Right ventricle myocardium inferior (tissue), 1 donor: ENCODE measurements around the gene ST13. TPM values are rescaled to one million over a fixed set of nuclear protein-coding genes. Genes with fewer than 3 reads are reported as not detected.
"Not testable (repeated sequence)": the region's sequence is repeated elsewhere in the genome, so short reads cannot be mapped to it uniquely, and the experiment has no call there.

Source experiments
- ATAC-seq: fragments of 200-7000 bp; cut with Tn5 transposase; one replicate; pipeline ENCODE4 v1.9.1; 2020; ENCODE audit warnings: mild to moderate bottlenecking, moderate library complexity
- DNase-seq: peaks from one replicate; pipeline ENCODE4 v3.0.0; 2021; ENCODE audit errors: missing footprints
- intact Hi-C: fragments of 100-400 bp; cut with DNase I; formaldehyde crosslinking; loops from one replicate; pipeline ENCODE4 v1.11.0; 2022
- microRNA-seq: library from miRNA; unstranded; fragments of <30 nt; microRNA quantifications from one replicate; pipeline ENCODE4 v1.2.0, GENCODE V29; 2020
- total RNA-seq: library from RNA; stranded (reverse); fragmentation: NEBNext Ultra II Directional; extraction: Animal tissue kit (Norgen Biotek cat#: 25700); gene quantifications from one replicate; pipeline ENCODE4 v1.2.1, GENCODE V29; 2021
- donor health status: DM: no; HTN: yes; CAD: no; lungs with severe emphysema.

Gene ST13
- total RNA-seq, 1 donor from 2014 or later: 197 TPM

- ATAC-seq: no peak
- intact Hi-C loops: no loop called here
These were observed 51.2 kb downstream of the ST13 start for GRCh38 chr22:40805239-40805638.

GRCh38 chr22:40803321-40803720 is 53.1 kb downstream of the ST13 start:
- ATAC-seq (no peak), DNase-seq (no peak)
- intact Hi-C loops: no loop called here

More at GRCh38 chr22:40805239-40805638, 51.2 kb downstream of the ST13 start:
- no peak for DNase-seq

- intact Hi-C loops: no loop called here
- DNase-seq (no peak), ATAC-seq (no peak)
These were observed 57.4 kb downstream of the ST13 start for GRCh38 chr22:40799008-40799407.

- DNase-seq: no peak
- ATAC-seq: no peak
- intact Hi-C loops: no loop called here
These were observed 59.0 kb downstream of the ST13 start for GRCh38 chr22:40797427-40797826.

GRCh38 chr22:40792451-40792850 is 64.0 kb downstream of the ST13 start:
- intact Hi-C loops: no loop called here
- ATAC-seq: no peak

GRCh38 chr22:40791241-40791640 is 65.2 kb downstream of the ST13 start:
- intact Hi-C loops: no loop called here
- no peak for ATAC-seq
- no peak for DNase-seq

More at GRCh38 chr22:40792451-40792850, 64.0 kb downstream of the ST13 start:
- no peak for DNase-seq

- intact Hi-C loops: no loop called here
- ATAC-seq: no peak
- no peak for DNase-seq
These were observed 67.3 kb downstream of the ST13 start for GRCh38 chr22:40789131-40789530.

- no peak for DNase-seq
- no peak for ATAC-seq
- intact Hi-C loops: no loop called here
These were observed 73.9 kb downstream of the ST13 start for GRCh38 chr22:40782521-40782920.

- intact Hi-C loops, DNase-seq, ATAC-seq: not testable (repeated sequence)
These were observed 74.7 kb downstream of the ST13 start for GRCh38 chr22:40781749-40782148.

Small RNA genes lying within 50 kb of the gene (microRNA-seq; reads per million reads assigned to microRNA genes)
- gene MIR4766: not detected

Other genes starting within 250 kb of the ST13 start
- gene MRTFA, start 219.9 kb downstream of the ST13 start, total RNA-seq: 26.7 TPM
- 1.2 TPM for gene MCHR1, start 177.2 kb downstream of the ST13 start, total RNA-seq
- 3.1 TPM for gene SLC25A17, start 37.3 kb downstream of the ST13 start, total RNA-seq
- gene XPNPEP3, start 509 bp upstream of the ST13 start, total RNA-seq: 23.7 TPM
- gene DNAJB7, start 5.5 kb upstream of the ST13 start, total RNA-seq: not detected
- 74.1 TPM for gene RBX1, start 94.7 kb upstream of the ST13 start, total RNA-seq
- 27.8 TPM for gene EP300, start 236.0 kb upstream of the ST13 start, total RNA-seq